Hepatocyte (in vitro differentiated cells): ENCODE results near the gene LHFPL2.

ENCODE experiments used
- CTCF ChIP-seq: fragments of 200-600 bp; sonication (generic); IDR thresholded peaks from 2 replicates; pipeline ENCODE4 v1.5.1; 2016; ENCODE audit warnings: antibody characterized with exemption, mild to moderate bottlenecking; ENCODE audit not compliant: poor library complexity
- EZH2 ChIP-seq: fragments of 200-600 bp; sonication (generic); IDR thresholded peaks from 2 replicates; pipeline ENCODE4 v1.6.1; 2016; ENCODE audit warnings: antibody characterized with exemption, mild to moderate bottlenecking, borderline replicate concordance

GRCh38 chr5:78629624-78630023 is 18.9 kb downstream of the LHFPL2 start:
- TF ChIP-seq CTCF = no peak
- no peak for TF ChIP-seq EZH2
